IMR-90 (cell line): ENCODE measurements around the gene PYCARD. TPM values are rescaled to one million over a fixed set of nuclear protein-coding genes. Genes with fewer than 3 reads are reported as not detected.
A peak's percentile ranks its signal among the peaks of the same experiment; 100 is the strongest.

Experiments
- ATAC-seq: fragments of 200-7000 bp; cut with Tn5 transposase; 2 replicates; pipeline ENCODE4 v1.9.1; 2020; ENCODE audit warnings: low read depth, mild to moderate bottlenecking, moderate library complexity
- BruUV-seq: library from RNA; stranded (reverse); fragments of 400-500 nt; replicated peaks from 2 replicates; lab custom pipeline; 2021; lab: Mats Ljungman, UMichigan
- CTCF ChIA-PET: fragments of 300-600 bp; formaldehyde crosslinking; extraction: SDS; loops from one replicate; lab custom pipeline; 2021; ENCODE audit warnings: antibody characterized with exemption; lab: Yijun Ruan, JAX
- POLR2A ChIA-PET: fragments of 300-600 bp; sonication (Branson Sonifier 250); formaldehyde crosslinking; loops from one replicate; lab custom pipeline; 2022; ENCODE audit warnings: antibody characterized with exemption; ENCODE audit not compliant: unreplicated experiment; lab: Charles Lee
- DNase-seq: peaks from one replicate; pipeline ENCODE4 v3.0.0; 2013
- H2AFZ ChIP-seq: replicated peaks from 2 replicates; pipeline ENCODE3; 2013; ENCODE audit warnings: low read length, mild to moderate bottlenecking; ENCODE audit not compliant: poor library complexity
- H2AK5ac ChIP-seq: 2 replicates; pipeline ENCODE4 v1.6.1; 2013; ENCODE audit warnings: low read depth, low read length, inconsistent platforms
- H2AK9ac ChIP-seq: replicated peaks from 2 replicates; pipeline ENCODE3; 2013; ENCODE audit warnings: mild to moderate bottlenecking, low read depth, low read length, moderate library complexity; ENCODE audit not compliant: poor library complexity
- H2BK120ac ChIP-seq: 2 replicates; pipeline ENCODE4 v1.6.1; 2013; ENCODE audit warnings: low read depth, low read length, inconsistent platforms
- H2BK15ac ChIP-seq: 3 replicates; pipeline ENCODE4 v1.6.1; 2013; ENCODE audit warnings: low read depth, low read length, inconsistent platforms
- H2BK20ac ChIP-seq: 2 replicates; pipeline ENCODE4 v1.6.1; 2013; ENCODE audit warnings: low read depth, mild to moderate bottlenecking, inconsistent platforms, low read length, moderate library complexity
- H2BK5ac ChIP-seq: 2 replicates; pipeline ENCODE4 v1.6.1; 2013; ENCODE audit warnings: mild to moderate bottlenecking, low read depth, low read length, inconsistent platforms; ENCODE audit not compliant: poor library complexity, severe bottlenecking
- H3K14ac ChIP-seq: replicated peaks from 2 replicates; pipeline ENCODE4 v1.6.1; 2013; ENCODE audit warnings: low read depth, low read length, inconsistent platforms
- H3K18ac ChIP-seq: 2 replicates; pipeline ENCODE4 v1.6.1; 2013; ENCODE audit warnings: low read depth, low read length, control low read depth
- H3K23ac ChIP-seq: 2 replicates; pipeline ENCODE4 v1.6.1; 2013; ENCODE audit warnings: low read depth, low read length, inconsistent platforms
- H3K27ac ChIP-seq: 2 replicates; pipeline ENCODE4 v1.5.1; 2013; ENCODE audit warnings: mild to moderate bottlenecking, control low read depth, low read length; ENCODE audit not compliant: insufficient read depth
- H3K27me3 ChIP-seq: 2 replicates; pipeline ENCODE4 v1.6.1; 2013; ENCODE audit warnings: low read length; ENCODE audit not compliant: control insufficient read depth, insufficient read depth
- H3K36me3 ChIP-seq: 2 replicates; pipeline ENCODE4 v1.6.1; 2013; ENCODE audit warnings: low read length, mixed read lengths; ENCODE audit not compliant: control insufficient read depth, insufficient read depth
- H3K4ac ChIP-seq: 2 replicates; pipeline ENCODE4 v1.6.1; 2013; ENCODE audit warnings: low read depth, low read length, inconsistent platforms
- H3K4me1 ChIP-seq: 2 replicates; pipeline ENCODE4 v1.6.1; 2013; ENCODE audit warnings: low read length, mixed read lengths; ENCODE audit not compliant: control insufficient read depth, insufficient read depth
- H3K4me2 ChIP-seq: 2 replicates; pipeline ENCODE4 v1.6.1; 2013; ENCODE audit warnings: low read depth, mild to moderate bottlenecking, control low read depth, low read length, moderate library complexity
- H3K4me3 ChIP-seq: 2 replicates; pipeline ENCODE4 v1.5.1; 2013; ENCODE audit warnings: low read depth, mild to moderate bottlenecking, control low read depth, low read length, moderate library complexity; ENCODE audit not compliant: insufficient read depth
- H3K56ac ChIP-seq: 2 replicates; pipeline ENCODE4 v1.6.1; 2013; ENCODE audit warnings: low read length, inconsistent platforms; ENCODE audit not compliant: insufficient read depth; ENCODE audit errors: extremely low read depth
- H3K79me1 ChIP-seq, 2 experiments: 2 replicates each; pipeline ENCODE4 v1.6.1; 2013; ENCODE audit warnings: low read length in 2 of 2, inconsistent platforms in 1 of 2, low read depth in 1 of 2
- H3K9ac ChIP-seq: 2 replicates; pipeline ENCODE4 v1.6.1; 2013; ENCODE audit warnings: low read depth, low read length, control low read depth
- H3K9me1 ChIP-seq: 2 replicates; pipeline ENCODE4 v1.6.1; 2013; ENCODE audit warnings: low read length, inconsistent platforms; ENCODE audit not compliant: insufficient read depth
- H3K9me3 ChIP-seq: 2 replicates; pipeline ENCODE4 v1.6.1; 2013; ENCODE audit warnings: low read length; ENCODE audit not compliant: control insufficient read depth, insufficient read depth
- H4K20me1 ChIP-seq: 2 replicates; pipeline ENCODE4 v1.6.1; 2013; ENCODE audit warnings: low read length, inconsistent platforms; ENCODE audit not compliant: insufficient read depth
- H4K5ac ChIP-seq: 2 replicates; pipeline ENCODE4 v1.6.1; 2013; ENCODE audit warnings: mild to moderate bottlenecking, low read depth, low read length, control low read depth
- H4K8ac ChIP-seq, 2 experiments: 2 replicates each; pipeline ENCODE4 v1.6.1; 2013; ENCODE audit warnings: low read depth in 2 of 2, low read length in 2 of 2, control low read depth in 1 of 2, inconsistent platforms in 1 of 2
- H4K91ac ChIP-seq: 2 replicates; pipeline ENCODE4 v1.6.1; 2013; ENCODE audit warnings: low read depth, low read length, inconsistent platforms; ENCODE audit not compliant: insufficient read depth
- BHLHE40 ChIP-seq: fragments of 150-350 bp; IDR thresholded peaks from 2 replicates; pipeline ENCODE4 v1.6.1; 2016; ENCODE audit warnings: mild to moderate bottlenecking, low read depth, low read length
- CEBPB ChIP-seq: IDR thresholded peaks from 2 replicates; pipeline ENCODE4 v1.6.1; 2012; ENCODE audit warnings: low read depth, low read length, improper control_type of control experiment
- CTCF ChIP-seq: conservative IDR thresholded peaks from 2 replicates; pipeline ENCODE4 v1.5.1; 2012; ENCODE audit warnings: mild to moderate bottlenecking, low read depth, low read length, improper control_type of control experiment
- ELK1 ChIP-seq: fragments of 150-350 bp; IDR thresholded peaks from 2 replicates; pipeline ENCODE4 v1.6.1; 2016; ENCODE audit warnings: low read depth, mild to moderate bottlenecking, low read length, moderate library complexity, borderline replicate concordance
- FOS ChIP-seq: fragments of 150-350 bp; IDR thresholded peaks from 2 replicates; pipeline ENCODE4 v1.6.1; 2016; ENCODE audit warnings: low read depth, low read length
- MAZ ChIP-seq: IDR thresholded peaks from 2 replicates; pipeline ENCODE4 v1.6.1; 2012; ENCODE audit warnings: low read depth, mild to moderate bottlenecking, low read length, improper control_type of control experiment, moderate library complexity, borderline replicate concordance
- MXI1 ChIP-seq: IDR thresholded peaks from 2 replicates; pipeline ENCODE4 v1.6.1; 2012; ENCODE audit warnings: low read depth, mild to moderate bottlenecking, low read length, moderate library complexity, borderline replicate concordance
- RCOR1 ChIP-seq: IDR thresholded peaks from 2 replicates; pipeline ENCODE4 v1.6.1; 2012; ENCODE audit warnings: mild to moderate bottlenecking, low read length, improper control_type of control experiment; ENCODE audit not compliant: insufficient replicate concordance
- RFX5 ChIP-seq: IDR thresholded peaks from 2 replicates; pipeline ENCODE4 v1.8.0; 2012; ENCODE audit warnings: low read depth, mild to moderate bottlenecking, low read length, moderate library complexity
- SMC3 ChIP-seq: fragments of 150-350 bp; IDR thresholded peaks from 2 replicates; pipeline ENCODE4 v1.6.1; 2016; ENCODE audit warnings: low read depth, mild to moderate bottlenecking, antibody characterized with exemption, low read length, moderate library complexity
- WGBS, 2 experiments: methylation state at CpG; one replicate each; pipeline versions ENCODE4 v1.1.5 to v1.1.7; 2013; ENCODE audit warnings: missing lambda C conversion rate in 2 of 2; ENCODE audit not compliant: insufficient read length in 1 of 2; ENCODE audit errors: extremely low coverage in 2 of 2; 5-methylcytosine and 5-hydroxymethylcytosine counted together
- dilution Hi-C: fragments of 300-500 bp; cut with HindIII; formaldehyde crosslinking; loops from one replicate; pipeline ENCODE4 v1.14.3; 2018; ENCODE audit warnings: low sequenced_read_pairs; ENCODE audit not compliant: unreplicated experiment
- in situ Hi-C: fragments of 300-500 bp; cut with MboI; formaldehyde crosslinking; loops from 3 replicates; pipeline ENCODE4 v1.14.3; 2019; ENCODE audit warnings: low sequenced_read_pairs, inconsistent platforms, mixed read lengths
- intact Hi-C: fragments of 100-400 bp; cut with micrococcal nuclease; formaldehyde crosslinking; loops from 2 replicates; pipeline ENCODE4 v1.10.0; 2022
- polyA plus RNA-seq, 3 experiments: library from polyadenylated mRNA; depleted of rRNA; stranded (reverse); fragments of >200 nt; gene quantifications; 2 replicates each; pipeline ENCODE4 v1.2.3, GENCODE V29; 2012; ENCODE audit warnings: low replicate concordance in 1 of 3
- total RNA-seq: library from RNA; depleted of rRNA; stranded (reverse); fragments of >200 nt; gene quantifications from 2 replicates; pipeline ENCODE4 v1.2.3, GENCODE V29; 2012

Gene PYCARD
- total and polyA plus RNA-seq, 2 of the 4 experiments (the other 2 are of a cell fraction): 10.2 to 20.5 TPM

GRCh38 chr16:31214708-31215286 lies 12.2 kb upstream of the PYCARD start:
- 9% methylated on average over 34 of the region's 58 CpGs; no CpG with 5 or more reads in 1 of the 2 experiments for WGBS, 2 experiments
- intact Hi-C loops: loop anchor here (10.0 kb wide), 1 partner anchor 480 kb away; no protein-coding TSS in a partner anchor
- ATAC-seq (peak; percentile 11), DNase-seq (no peak)
- no peaks in the 10 kb centered on the region for H3K36me3 ChIP-seq
- H2BK20ac ChIP-seq: no peak overlapping the region
- H3K9me3 ChIP-seq: no peaks in the 10 kb centered on the region
- H3K9ac ChIP-seq: no peak overlapping the region
- H4K20me1 ChIP-seq: no peaks in the 10 kb centered on the region; the same call in 1 of the 2 replicates
- no peak overlapping the region for H2AK5ac ChIP-seq
- no peak overlapping the region for H4K5ac ChIP-seq
- H4K8ac ChIP-seq: no peak overlapping the region
- peaks cover 4% of the 10 kb centered on the region; the same call in 1 of the 2 replicates for H3K4me1 ChIP-seq
- peak overlapping the region; percentile 27 for H3K4me3 ChIP-seq
- H3K18ac ChIP-seq: no peak overlapping the region
- H3K4ac ChIP-seq: no peak overlapping the region
- H3K56ac ChIP-seq: no peak overlapping the region
- H3K14ac ChIP-seq: no peak overlapping the region
- peaks cover 57% of the 10 kb centered on the region for H3K27me3 ChIP-seq
- no peak overlapping the region for H3K27ac ChIP-seq
- no TSS peak for BruUV-seq
- H2BK15ac ChIP-seq: no peak overlapping the region
- H3K79me1 ChIP-seq: no peaks in the 10 kb centered on the region
- CTCF ChIA-PET: no interaction called here
- no peak overlapping the region for H2BK120ac ChIP-seq
- in situ Hi-C loops: no loop called here
- H2AFZ ChIP-seq: peak overlapping the region; percentile 91
- H2AK9ac ChIP-seq: peak overlapping the region; percentile 74
- dilution Hi-C loops: no loop called here
- H2BK5ac ChIP-seq: no peak overlapping the region
- H3K4me2 ChIP-seq: peak overlapping the region; percentile 47; the same call in 1 of the 2 replicates
- H3K9me1 ChIP-seq: no peaks in the 10 kb centered on the region
- POLR2A ChIA-PET: no interaction called here
- TF ChIP-seq ELK1 (no peak), CTCF (no peak), FOS (no peak), RCOR1 (no peak), BHLHE40 (no peak), CEBPB (no peak), MXI1 (no peak), SMC3 (no peak), MAZ (no peak), RFX5 (no peak)
- no peak overlapping the region for H4K91ac ChIP-seq
- H3K23ac ChIP-seq: no peak overlapping the region
